SK-N-SH treated with all-trans-retinoic acid at 6 μM for 48 hours (cell line): ENCODE data around the gene COL15A1.

Experiments
- ATAC-seq: fragments of 200-7000 bp; cut with Tn5 transposase; 3 replicates; pipeline ENCODE4 v1.9.1; 2020; ENCODE audit warnings: mild to moderate bottlenecking, moderate library complexity
- ARNTL ChIP-seq: fragments of 450-650 bp; formaldehyde crosslinking; IDR thresholded peaks from 2 replicates; pipeline ENCODE4 v1.5.0; 2020; ENCODE audit warnings: low read depth, mild to moderate bottlenecking, moderate library complexity, borderline replicate concordance
- BACH2 ChIP-seq: fragments of 250-450 bp; sonication (Bioruptor Pico); IDR thresholded peaks from 2 replicates; pipeline ENCODE4 v1.9.0; 2021; ENCODE audit warnings: mild to moderate bottlenecking, borderline replicate concordance
- CREB5 ChIP-seq: fragments of 250-450 bp; sonication (Bioruptor Pico); IDR thresholded peaks from 2 replicates; pipeline ENCODE4 v1.5.1; 2020; ENCODE audit warnings: low read depth, mild to moderate bottlenecking, moderate library complexity
- CSDC2 ChIP-seq: fragments of 250-450 bp; sonication (Bioruptor Pico); IDR thresholded peaks from 2 replicates; pipeline ENCODE4 v1.5.0; 2020; ENCODE audit warnings: mild to moderate bottlenecking, moderate library complexity
- ESRRG ChIP-seq: fragments of 250-450 bp; sonication (Bioruptor Pico); IDR thresholded peaks from 2 replicates; pipeline ENCODE4 v1.6.1; 2021; ENCODE audit warnings: mild to moderate bottlenecking
- GLIS3 ChIP-seq: fragments of 250-450 bp; sonication (Bioruptor Pico); IDR thresholded peaks from 2 replicates; pipeline ENCODE4 v1.5.0; 2020; ENCODE audit warnings: mild to moderate bottlenecking, moderate library complexity
- ISL1 ChIP-seq: fragments of 250-450 bp; sonication (Bioruptor Pico); IDR thresholded peaks from 2 replicates; pipeline ENCODE4 v2.1.2; 2022; ENCODE audit warnings: mild to moderate bottlenecking, moderate library complexity
- OSR1 ChIP-seq: fragments of 250-450 bp; sonication (Bioruptor Pico); IDR thresholded peaks from 2 replicates; pipeline ENCODE4 v1.8.0; 2022; ENCODE audit warnings: moderate library complexity, mild to moderate bottlenecking, inconsistent platforms
- PPARA ChIP-seq: fragments of 250-450 bp; sonication (Bioruptor Pico); IDR thresholded peaks from 2 replicates; pipeline ENCODE4 v1.5.0; 2020; ENCODE audit warnings: mild to moderate bottlenecking, borderline replicate concordance
- TCF4 ChIP-seq: fragments of 250-450 bp; sonication (Bioruptor Pico); IDR thresholded peaks from 2 replicates; pipeline ENCODE4 v1.8.0; 2021; ENCODE audit warnings: mild to moderate bottlenecking, moderate library complexity, borderline replicate concordance
- TOX ChIP-seq: fragments of 250-450 bp; sonication (Bioruptor Pico); IDR thresholded peaks from 2 replicates; pipeline ENCODE4 v1.8.0; 2021; ENCODE audit warnings: mild to moderate bottlenecking, moderate library complexity, borderline replicate concordance
- TSHZ2 ChIP-seq: fragments of 250-450 bp; sonication (Bioruptor Pico); IDR thresholded peaks from 2 replicates; pipeline ENCODE4 v1.5.0; 2020; ENCODE audit warnings: mild to moderate bottlenecking, moderate library complexity
- ZC3H10 ChIP-seq: fragments of 250-450 bp; sonication (Bioruptor Pico); IDR thresholded peaks from 2 replicates; pipeline ENCODE4 v1.5.1; 2021; ENCODE audit warnings: mild to moderate bottlenecking, moderate library complexity
- ZFP3 ChIP-seq: fragments of 250-450 bp; sonication (Bioruptor Pico); IDR thresholded peaks from 2 replicates; pipeline ENCODE4 v1.5.0; 2020; ENCODE audit warnings: mild to moderate bottlenecking, moderate library complexity
- ZNF565 ChIP-seq: fragments of 450-650 bp; formaldehyde crosslinking; conservative IDR thresholded peaks from 2 replicates; pipeline ENCODE4 v1.5.0; 2020; ENCODE audit warnings: low read depth, mild to moderate bottlenecking, moderate library complexity
- ZNF70 ChIP-seq: fragments of 450-650 bp; formaldehyde crosslinking; IDR thresholded peaks from 2 replicates; pipeline ENCODE4 v1.5.0; 2020; ENCODE audit warnings: mild to moderate bottlenecking, moderate library complexity
- ZNF8 ChIP-seq: fragments of 450-650 bp; formaldehyde crosslinking; IDR thresholded peaks from 2 replicates; pipeline ENCODE4 v1.5.0; 2020; ENCODE audit warnings: mild to moderate bottlenecking, moderate library complexity
- TF ChIP-seq, protein P1 (sequence below): fragments of 250-450 bp; sonication (Bioruptor Pico); IDR thresholded peaks from 2 replicates; pipeline ENCODE4 v1.8.0; 2020; ENCODE audit warnings: mild to moderate bottlenecking, moderate library complexity, borderline replicate concordance
- TF ChIP-seq, protein P2 (sequence below): fragments of 250-450 bp; sonication (Bioruptor Pico); IDR thresholded peaks from 2 replicates; pipeline ENCODE4 v1.5.1; 2021; ENCODE audit warnings: mild to moderate bottlenecking, moderate library complexity

The COL15A1 gene

GRCh38 chr9:99034149-99034548 is 90.4 kb downstream of the COL15A1 start:
- TF ChIP-seq, protein P1, sequence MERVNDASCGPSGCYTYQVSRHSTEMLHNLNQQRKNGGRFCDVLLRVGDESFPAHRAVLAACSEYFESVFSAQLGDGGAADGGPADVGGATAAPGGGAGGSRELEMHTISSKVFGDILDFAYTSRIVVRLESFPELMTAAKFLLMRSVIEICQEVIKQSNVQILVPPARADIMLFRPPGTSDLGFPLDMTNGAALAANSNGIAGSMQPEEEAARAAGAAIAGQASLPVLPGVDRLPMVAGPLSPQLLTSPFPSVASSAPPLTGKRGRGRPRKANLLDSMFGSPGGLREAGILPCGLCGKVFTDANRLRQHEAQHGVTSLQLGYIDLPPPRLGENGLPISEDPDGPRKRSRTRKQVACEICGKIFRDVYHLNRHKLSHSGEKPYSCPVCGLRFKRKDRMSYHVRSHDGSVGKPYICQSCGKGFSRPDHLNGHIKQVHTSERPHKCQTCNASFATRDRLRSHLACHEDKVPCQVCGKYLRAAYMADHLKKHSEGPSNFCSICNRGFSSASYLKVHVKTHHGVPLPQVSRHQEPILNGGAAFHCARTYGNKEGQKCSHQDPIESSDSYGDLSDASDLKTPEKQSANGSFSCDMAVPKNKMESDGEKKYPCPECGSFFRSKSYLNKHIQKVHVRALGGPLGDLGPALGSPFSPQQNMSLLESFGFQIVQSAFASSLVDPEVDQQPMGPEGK (CRISPR knock-in tag) = no peak
- TF ChIP-seq ISL1 (CRISPR knock-in tag) (no peak), ESRRG (CRISPR knock-in tag) (no peak), ZNF565 (CRISPR knock-in tag) (no peak), OSR1 (CRISPR knock-in tag) (no peak), GLIS3 (CRISPR knock-in tag) (no peak), CREB5 (no peak), ZNF70 (no peak), PPARA (CRISPR knock-in tag) (no peak), ZNF8 (CRISPR knock-in tag) (no peak), ZFP3 (CRISPR knock-in tag) (no peak), BACH2 (CRISPR knock-in tag) (no peak), ZC3H10 (no peak)
- TF ChIP-seq, protein P2, sequence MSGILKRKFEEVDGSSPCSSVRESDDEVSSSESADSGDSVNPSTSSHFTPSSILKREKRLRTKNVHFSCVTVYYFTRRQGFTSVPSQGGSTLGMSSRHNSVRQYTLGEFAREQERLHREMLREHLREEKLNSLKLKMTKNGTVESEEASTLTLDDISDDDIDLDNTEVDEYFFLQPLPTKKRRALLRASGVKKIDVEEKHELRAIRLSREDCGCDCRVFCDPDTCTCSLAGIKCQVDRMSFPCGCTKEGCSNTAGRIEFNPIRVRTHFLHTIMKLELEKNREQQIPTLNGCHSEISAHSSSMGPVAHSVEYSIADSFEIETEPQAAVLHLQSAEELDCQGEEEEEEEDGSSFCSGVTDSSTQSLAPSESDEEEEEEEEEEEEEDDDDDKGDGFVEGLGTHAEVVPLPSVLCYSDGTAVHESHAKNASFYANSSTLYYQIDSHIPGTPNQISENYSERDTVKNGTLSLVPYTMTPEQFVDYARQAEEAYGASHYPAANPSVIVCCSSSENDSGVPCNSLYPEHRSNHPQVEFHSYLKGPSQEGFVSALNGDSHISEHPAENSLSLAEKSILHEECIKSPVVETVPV (CRISPR knock-in tag) = no peak
- ATAC-seq = no peak

DNA sequence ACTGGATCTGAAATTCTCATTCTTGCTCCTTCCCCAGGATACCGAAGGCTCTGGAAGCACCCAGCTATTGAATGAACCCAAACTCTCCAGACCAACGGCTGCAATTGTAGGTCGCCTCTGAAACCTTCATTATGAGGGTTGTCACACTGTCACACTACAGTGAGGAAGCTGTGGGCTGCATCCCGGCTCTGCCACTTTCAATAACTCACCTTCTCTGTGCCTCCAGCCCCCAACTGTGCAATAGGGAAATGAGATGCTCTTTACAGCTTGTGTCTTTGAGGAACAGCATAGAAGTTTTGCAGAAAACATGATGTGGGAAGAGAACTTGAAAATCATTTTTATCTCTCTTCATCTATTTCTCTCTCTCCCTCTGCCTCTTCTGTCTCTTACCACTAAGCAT is 91.6 kb downstream of the COL15A1 start:
- no peak for ATAC-seq
- TF ChIP-seq, protein P2 (CRISPR knock-in tag) = no peak
- no peak for TF ChIP-seq BACH2 (CRISPR knock-in tag)
- TF ChIP-seq OSR1 (CRISPR knock-in tag) = no peak
- no peak for TF ChIP-seq CSDC2 (CRISPR knock-in tag)
- TF ChIP-seq ZNF70 = no peak
- no peak for TF ChIP-seq ZC3H10

GRCh38 chr9:99037769-99038483 is 94.2 kb downstream of the COL15A1 start:
- no peak for TF ChIP-seq PPARA (CRISPR knock-in tag)
- no peak for TF ChIP-seq ZFP3 (CRISPR knock-in tag)
- no peak for TF ChIP-seq TCF4 (CRISPR knock-in tag)
- no peak for TF ChIP-seq TSHZ2 (CRISPR knock-in tag)
- no peak for TF ChIP-seq TOX (CRISPR knock-in tag)
- no peak for TF ChIP-seq ZNF70
- no peak for TF ChIP-seq ISL1 (CRISPR knock-in tag)
- no peak for TF ChIP-seq ARNTL (CRISPR knock-in tag)
- no peak for TF ChIP-seq OSR1 (CRISPR knock-in tag)
- TF ChIP-seq ZNF8 (CRISPR knock-in tag) = no peak
- peak; percentile 25; the same call in 1 of the 3 replicates for ATAC-seq
